GM23248 (cell line): ENCODE data around the gene ZNF521. TPM values are rescaled to one million over a fixed set of nuclear protein-coding genes. Genes with fewer than 3 reads are reported as not detected.

Experiments
- DNase-seq: peaks from one replicate; pipeline ENCODE4 v3.0.0-alpha.2; 2015
- H2AFZ ChIP-seq: fragments of 200-600 bp; sonication (generic); 2 replicates; pipeline ENCODE4 v1.6.1; 2016; ENCODE audit warnings: antibody characterized with exemption
- H3F3A ChIP-seq: fragments of 200-600 bp; sonication (generic); 2 replicates; pipeline ENCODE4 v1.6.1; 2016; ENCODE audit warnings: mild to moderate bottlenecking, antibody characterized with exemption, mixed run types; ENCODE audit not compliant: insufficient read depth
- H3K27ac ChIP-seq: fragments of 200-600 bp; sonication (generic); 2 replicates; pipeline ENCODE4 v1.5.1; 2016; ENCODE audit warnings: mild to moderate bottlenecking
- H3K27me3 ChIP-seq: fragments of 200-600 bp; sonication (generic); replicated peaks from 2 replicates; pipeline ENCODE4 v1.6.1; 2016; ENCODE audit warnings: mild to moderate bottlenecking; ENCODE audit not compliant: insufficient read depth
- H3K36me3 ChIP-seq: fragments of 200-600 bp; sonication (generic); 2 replicates; pipeline ENCODE4 v1.6.1; 2016; ENCODE audit warnings: low read depth, mild to moderate bottlenecking
- H3K4me1 ChIP-seq: fragments of 200-600 bp; sonication (generic); 2 replicates; pipeline ENCODE4 v1.6.1; 2016; ENCODE audit warnings: mild to moderate bottlenecking; ENCODE audit not compliant: insufficient read depth
- H3K4me2 ChIP-seq: fragments of 200-600 bp; sonication (generic); one replicate; pipeline ENCODE4 v1.6.1; 2016; ENCODE audit warnings: mild to moderate bottlenecking; ENCODE audit not compliant: unreplicated experiment
- H3K4me3 ChIP-seq: fragments of 200-600 bp; sonication (generic); 2 replicates; pipeline ENCODE4 v1.5.1; 2016; ENCODE audit warnings: mild to moderate bottlenecking
- H3K79me2 ChIP-seq: fragments of 200-600 bp; sonication (generic); 2 replicates; pipeline ENCODE4 v1.6.1; 2016; ENCODE audit warnings: mild to moderate bottlenecking; ENCODE audit not compliant: insufficient read depth
- H3K9ac ChIP-seq: fragments of 200-600 bp; sonication (generic); 2 replicates; pipeline ENCODE4 v1.6.1; 2016; ENCODE audit warnings: mild to moderate bottlenecking
- H3K9me2 ChIP-seq: fragments of 200-600 bp; sonication (generic); 2 replicates; pipeline ENCODE4 v1.6.1; 2016; ENCODE audit warnings: mixed run types, mild to moderate bottlenecking, moderate library complexity; ENCODE audit not compliant: insufficient read depth
- H3K9me3 ChIP-seq: fragments of 200-600 bp; sonication (generic); one replicate; pipeline ENCODE4 v1.6.1; 2017; ENCODE audit warnings: low read depth
- H4K20me1 ChIP-seq: fragments of 200-600 bp; sonication (generic); 2 replicates; pipeline ENCODE4 v1.6.0; 2016; ENCODE audit not compliant: insufficient read depth
- EZH2 ChIP-seq: fragments of 200-600 bp; sonication (generic); IDR thresholded peaks from 2 replicates; pipeline ENCODE4 v1.6.1; 2018; ENCODE audit warnings: antibody characterized with exemption, mild to moderate bottlenecking; ENCODE audit not compliant: insufficient read depth, poor library complexity, severe bottlenecking
- EZH2phosphoT487 ChIP-seq: fragments of 200-600 bp; sonication (generic); IDR thresholded peaks from 2 replicates; pipeline ENCODE4 v1.6.1; 2018; ENCODE audit warnings: antibody characterized with exemption, moderate library complexity, mild to moderate bottlenecking, low read depth; ENCODE audit not compliant: insufficient read depth
- WGBS, 2 experiments: methylation state at CpG; one replicate each; pipeline ENCODE4 v1.1.6; 2015 to 2017; ENCODE audit warnings: low lambda C conversion rate in 2 of 2, low coverage in 1 of 2; ENCODE audit errors: missing lambda C conversion rate in 2 of 2; 5-methylcytosine and 5-hydroxymethylcytosine counted together
- in situ Hi-C: fragments of 300-500 bp; cut with MboI; formaldehyde crosslinking; loops from 2 replicates; pipeline ENCODE4 v1.15.0; 2020
- polyA plus RNA-seq: library from polyadenylated mRNA; unstranded; fragments of >200 nt; fragmentation: Nextera tagmentation; extraction: Ambion mirVana; gene quantifications from 2 replicates; pipeline ENCODE4 v1.2.1, GENCODE V29; 2016
- total RNA-seq: library from RNA; depleted of rRNA; stranded (reverse); fragments of >200 nt; shearing (Covaris generic); gene quantifications from 2 replicates; pipeline ENCODE4 v1.2.3, GENCODE V29; 2014

Gene ZNF521
- total and polyA plus RNA-seq, 2 experiments from 2014 or later, result 7.8 to 17.9 TPM

- in situ Hi-C loops, result no loop called here
- WGBS, 2 experiments, result 29 to 35% methylated on average over 3 of the region's 3 CpGs
- Histone ChIP-seq H3K9me2 (no peaks in the 10 kb centered on the region), H3K4me3 (no peak overlapping the region), H2AFZ (no peak overlapping the region), H3K36me3 (no peaks in the 10 kb centered on the region), H4K20me1 (no peaks in the 10 kb centered on the region), H3K4me1 (peaks cover 10% of the 10 kb centered on the region), H3K9ac (no peak overlapping the region), H3K27me3 (no peaks in the 10 kb centered on the region), H3K79me2 (no peaks in the 10 kb centered on the region), H3K4me2 (no peak overlapping the region), H3K9me3 (no peaks in the 10 kb centered on the region), H3K27ac (no peak overlapping the region), H3F3A (peaks cover 7% of the 10 kb centered on the region)
- peak; percentile 41 for DNase-seq
- TF ChIP-seq EZH2 (no peak), EZH2phosphoT487 (no peak)
These were observed 37.7 kb downstream of the ZNF521 start for GRCh38 chr18:25314151-25314837.

- Histone ChIP-seq H4K20me1 (no peaks in the 10 kb centered on the region), H3F3A (peaks cover 7% of the 10 kb centered on the region), H3K9me3 (no peaks in the 10 kb centered on the region), H3K4me1 (peaks cover 10% of the 10 kb centered on the region), H3K27me3 (no peaks in the 10 kb centered on the region), H3K9ac (no peak overlapping the region), H2AFZ (no peak overlapping the region), H3K36me3 (no peaks in the 10 kb centered on the region), H3K27ac (no peak overlapping the region), H3K79me2 (no peaks in the 10 kb centered on the region), H3K9me2 (no peaks in the 10 kb centered on the region), H3K4me2 (no peak overlapping the region), H3K4me3 (no peak overlapping the region)
- no peak for TF ChIP-seq EZH2
- TF ChIP-seq EZH2phosphoT487, result no peak
- 79 to 81% methylated on average over 1 of the region's 1 CpG for WGBS, 2 experiments
- in situ Hi-C loops, result no loop called here
- DNase-seq, result no peak
These were observed 38.7 kb downstream of the ZNF521 start for GRCh38 chr18:25313268-25313667.

GRCh38 chr18:25310045-25310444 is 41.9 kb downstream of the ZNF521 start:
- Histone ChIP-seq H3K27ac (no peak overlapping the region), H3K4me1 (peaks cover 30% of the 10 kb centered on the region), H3K36me3 (no peaks in the 10 kb centered on the region), H3K9me3 (no peaks in the 10 kb centered on the region), H3F3A (peaks cover 7% of the 10 kb centered on the region), H2AFZ (no peak overlapping the region), H4K20me1 (no peaks in the 10 kb centered on the region), H3K27me3 (no peaks in the 10 kb centered on the region), H3K4me3 (no peak overlapping the region), H3K79me2 (no peaks in the 10 kb centered on the region), H3K9ac (no peak overlapping the region), H3K9me2 (no peaks in the 10 kb centered on the region), H3K4me2 (no peak overlapping the region)
- in situ Hi-C loops, result no loop called here
- TF ChIP-seq EZH2phosphoT487 (no peak), EZH2 (no peak)
- DNase-seq, result peak; percentile 69

DNA sequence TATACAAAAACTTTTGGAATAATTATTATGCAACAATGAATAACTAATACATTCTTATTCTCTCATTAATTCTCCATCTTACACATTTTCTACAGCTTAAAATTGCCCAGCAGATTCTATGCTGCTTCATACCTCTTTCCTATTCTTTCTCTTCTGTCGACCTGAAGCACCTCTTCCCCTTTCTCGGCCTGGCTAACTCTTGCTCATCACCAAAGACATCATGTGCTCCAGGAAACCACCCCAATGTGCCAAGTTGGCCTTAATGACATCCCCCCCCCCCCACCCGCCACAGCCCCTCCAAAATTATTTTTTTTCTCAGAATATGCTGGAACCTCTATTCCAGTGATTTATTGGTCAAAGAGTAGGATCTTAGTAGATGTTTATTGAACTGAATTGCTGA is 43.6 kb downstream of the ZNF521 start:
- Histone ChIP-seq H3K36me3 (no peaks in the 10 kb centered on the region), H3F3A (no peaks in the 10 kb centered on the region), H3K79me2 (no peaks in the 10 kb centered on the region), H3K27me3 (no peaks in the 10 kb centered on the region), H3K4me1 (peaks cover 28% of the 10 kb centered on the region), H4K20me1 (no peaks in the 10 kb centered on the region), H3K9me3 (no peaks in the 10 kb centered on the region), H2AFZ (no peak overlapping the region), H3K4me3 (no peak overlapping the region), H3K9ac (no peak overlapping the region), H3K4me2 (no peak overlapping the region), H3K27ac (no peak overlapping the region), H3K9me2 (no peaks in the 10 kb centered on the region)
- in situ Hi-C loops, result no loop called here
- no peak for TF ChIP-seq EZH2phosphoT487
- TF ChIP-seq EZH2, result no peak
- DNase-seq, result no peak
- WGBS, 2 experiments, result 95 to 100% methylated on average over 3 of the region's 3 CpGs

DNA sequence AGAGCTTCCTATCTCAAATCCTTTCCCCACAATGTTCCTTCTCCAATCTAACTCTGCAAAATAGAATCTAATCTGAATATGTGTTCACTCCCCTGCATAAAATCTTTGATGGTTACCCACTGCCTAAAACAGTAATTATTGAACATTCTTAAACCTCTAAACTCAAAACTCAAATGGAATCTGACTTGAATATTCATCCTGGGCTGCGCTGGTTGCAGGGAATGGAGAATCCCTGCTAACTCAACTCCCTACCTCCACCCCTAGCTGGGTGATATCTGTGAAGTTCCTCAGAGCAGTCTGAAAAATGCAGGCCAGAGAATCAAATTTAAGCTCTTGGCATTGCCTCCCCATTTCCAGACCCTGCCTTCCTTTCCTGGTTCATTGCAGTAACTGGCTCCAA is 44.8 kb downstream of the ZNF521 start:
- Histone ChIP-seq H4K20me1 (no peaks in the 10 kb centered on the region), H3K9me2 (no peaks in the 10 kb centered on the region), H3K27ac (no peak overlapping the region), H3K4me2 (no peak overlapping the region), H3K27me3 (no peaks in the 10 kb centered on the region), H3F3A (no peaks in the 10 kb centered on the region), H2AFZ (no peak overlapping the region), H3K36me3 (no peaks in the 10 kb centered on the region), H3K79me2 (no peaks in the 10 kb centered on the region), H3K9ac (no peak overlapping the region), H3K4me3 (no peak overlapping the region), H3K9me3 (no peaks in the 10 kb centered on the region), H3K4me1 (peaks cover 28% of the 10 kb centered on the region)
- WGBS, 2 experiments, result 93 to 100% methylated on average over 1 of the region's 1 CpG
- in situ Hi-C loops, result no loop called here
- TF ChIP-seq EZH2, result no peak
- no peak for TF ChIP-seq EZH2phosphoT487
- DNase-seq, result no peak
